ENCODE results near the gene RYR2. TPM values are rescaled to one million over a fixed set of nuclear protein-coding genes. Genes with fewer than 3 reads are reported as not detected.

Gene RYR2
- total and polyA plus RNA-seq, 2 donors (not counting 1 experiment from before 2014, with no cell fraction given) = not detected

DNA sequence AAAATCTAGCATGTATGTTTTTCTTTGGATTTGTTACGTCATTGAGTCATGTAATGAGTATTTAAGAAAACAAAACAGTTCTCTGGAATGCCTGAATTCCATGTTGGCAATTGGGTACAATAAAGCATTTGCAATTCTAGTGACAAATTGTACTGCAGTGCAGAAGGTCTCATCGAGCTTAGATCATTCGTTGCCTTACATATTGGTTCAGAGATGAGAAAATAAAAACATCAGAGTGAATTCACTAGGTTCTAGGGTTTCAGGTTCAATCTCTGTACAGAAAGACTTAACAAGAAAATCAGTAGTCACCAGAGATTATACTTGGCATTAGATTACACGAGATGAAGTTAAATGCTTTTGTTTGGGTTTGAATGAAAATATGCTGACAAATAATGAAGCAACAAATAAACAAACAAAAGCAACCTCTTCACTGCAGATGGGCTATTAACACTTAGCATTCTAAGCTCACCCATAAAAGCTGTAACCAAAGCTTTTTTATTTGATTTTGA is 124.7 kb downstream of the RYR2 start:
- H4K20me1 ChIP-seq (ENCODE audit: control insufficient read depth, insufficient read depth, low read length, poor library complexity, severe bottlenecking) = no peaks in the 10 kb centered on the region
- no peaks in the 10 kb centered on the region for H3K27me3 ChIP-seq (replicated peaks in 1 of 4; ENCODE audit: control extremely low read depth in 1 of 4, control insufficient read depth in 3 of 4, insufficient read depth in 4 of 4, low read length in 3 of 4)
- H3K27me3 Mint-ChIP-seq = peaks cover 3% of the 10 kb centered on the region
- no peak overlapping the region for H3K4me3 Mint-ChIP-seq
- no peak overlapping the region for H3K9ac ChIP-seq (ENCODE audit: low read length)
- intact Hi-C loops (cut with micrococcal nuclease) = no loop called here
- TF ChIP-seq EZH2 (IDR thresholded peaks at IDR 0.05; ENCODE audit: borderline replicate concordance, insufficient read depth, low read depth, low read length, poor library complexity, severe bottlenecking) (no peak), CTCF (IDR thresholded peaks at IDR 0.05) (no peak)
- no peaks in the 10 kb centered on the region for H3K4me1 ChIP-seq (ENCODE audit: control insufficient read depth in 2 of 2, insufficient read depth in 2 of 2, low read length in 2 of 2)
- ATAC-seq (ENCODE audit: low read depth) (no peak), DNase-seq (no peak)
- no peaks in the 10 kb centered on the region for H3K79me2 ChIP-seq (ENCODE audit: control insufficient read depth, insufficient read depth, low read length)
- ChIA-PET CTCF (no interaction called here), POLR2A (no interaction called here)
- no peak overlapping the region for H3K4me2 ChIP-seq (replicated peaks; ENCODE audit: low read depth, low read length, poor library complexity, severe bottlenecking)
- H3K27ac Mint-ChIP-seq = no peak overlapping the region
- H3K36me3 ChIP-seq (replicated peaks in 1 of 2; ENCODE audit: control extremely low read depth in 1 of 2, control insufficient read depth in 1 of 2, extremely low read depth in 1 of 2, insufficient read depth in 2 of 2, low read length in 1 of 2) = no peaks in the 10 kb centered on the region
- 88% methylated on average over 2 of the region's 4 CpGs for WGBS (ENCODE audit: insufficient coverage)
- H3K4me3 ChIP-seq (ENCODE audit: control extremely low read depth in 1 of 5, extremely low read depth in 1 of 5, insufficient read depth in 1 of 5, low read depth in 2 of 5, low read length in 4 of 5) = no peak overlapping the region
- no peak overlapping the region for H2AFZ ChIP-seq (ENCODE audit: insufficient read depth, low read depth, low read length, poor library complexity, severe bottlenecking)
- H3K9me3 ChIP-seq (ENCODE audit: control extremely low read depth in 1 of 3, control insufficient read depth in 2 of 3, insufficient read depth in 1 of 3, low read length in 2 of 3) = no peaks in the 10 kb centered on the region
- H3K9me3 Mint-ChIP-seq (ENCODE audit: insufficient read depth) = no peaks in the 10 kb centered on the region
- H3K27ac ChIP-seq (ENCODE audit: low read length in 2 of 2) = no peak overlapping the region
- H3K4me1 Mint-ChIP-seq = no peaks in the 10 kb centered on the region

DNA sequence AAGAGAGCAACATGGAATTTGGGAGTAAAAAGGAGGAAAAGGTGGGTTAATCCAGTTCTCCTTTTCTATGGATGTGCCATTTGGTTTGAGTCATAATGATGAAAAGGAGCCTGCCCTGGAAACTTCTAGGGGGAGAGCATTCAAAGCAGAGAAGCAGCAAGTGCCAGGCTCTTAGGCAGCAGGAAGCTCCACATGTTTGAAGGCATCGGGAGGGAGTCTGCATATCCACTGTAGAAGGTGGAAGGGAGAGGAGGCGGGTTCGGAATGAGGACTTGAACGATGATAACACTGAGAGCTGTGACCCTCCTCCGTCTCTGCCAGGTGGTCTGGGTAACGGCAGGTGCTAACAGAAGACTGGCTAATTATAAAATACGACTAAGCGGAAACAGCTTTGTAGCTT is 128.2 kb downstream of the RYR2 start:
- H3K27me3 Mint-ChIP-seq = peaks cover 3% of the 10 kb centered on the region
- Histone ChIP-seq H2AFZ (ENCODE audit: insufficient read depth, low read depth, low read length, poor library complexity, severe bottlenecking) (no peak overlapping the region), H4K20me1 (ENCODE audit: control insufficient read depth, insufficient read depth, low read length, poor library complexity, severe bottlenecking) (no peaks in the 10 kb centered on the region), H3K27me3 (replicated peaks in 1 of 4; ENCODE audit: control extremely low read depth in 1 of 4, control insufficient read depth in 3 of 4, insufficient read depth in 4 of 4, low read length in 3 of 4) (no peaks in the 10 kb centered on the region), H3K9ac (ENCODE audit: low read length) (no peak overlapping the region), H3K4me2 (replicated peaks; ENCODE audit: low read depth, low read length, poor library complexity, severe bottlenecking) (no peak overlapping the region), H3K4me1 (ENCODE audit: control insufficient read depth in 2 of 2, insufficient read depth in 2 of 2, low read length in 2 of 2) (no peaks in the 10 kb centered on the region), H3K36me3 (replicated peaks in 1 of 2; ENCODE audit: control extremely low read depth in 1 of 2, control insufficient read depth in 1 of 2, extremely low read depth in 1 of 2, insufficient read depth in 2 of 2, low read length in 1 of 2) (no peaks in the 10 kb centered on the region), H3K79me2 (ENCODE audit: control insufficient read depth, insufficient read depth, low read length) (no peaks in the 10 kb centered on the region), H3K27ac (ENCODE audit: low read length in 2 of 2) (no peak overlapping the region), H3K9me3 (ENCODE audit: control extremely low read depth in 1 of 3, control insufficient read depth in 2 of 3, insufficient read depth in 1 of 3, low read length in 2 of 3) (no peaks in the 10 kb centered on the region), H3K4me3 (ENCODE audit: control extremely low read depth in 1 of 5, extremely low read depth in 1 of 5, insufficient read depth in 1 of 5, low read depth in 2 of 5, low read length in 4 of 5) (no peak overlapping the region)
- ATAC-seq (ENCODE audit: low read depth) = no peak
- no peak overlapping the region for H3K27ac Mint-ChIP-seq
- intact Hi-C loops (cut with micrococcal nuclease) = no loop called here
- H3K9me3 Mint-ChIP-seq (ENCODE audit: insufficient read depth) = peaks cover 2% of the 10 kb centered on the region
- no peak overlapping the region for H3K4me3 Mint-ChIP-seq
- WGBS (ENCODE audit: insufficient coverage) = 79% methylated on average over 2 of the region's 8 CpGs
- no peaks in the 10 kb centered on the region for H3K4me1 Mint-ChIP-seq
- CTCF ChIA-PET = no interaction called here
- POLR2A ChIA-PET = no interaction called here
- TF ChIP-seq EZH2 (IDR thresholded peaks at IDR 0.05; ENCODE audit: borderline replicate concordance, insufficient read depth, low read depth, low read length, poor library complexity, severe bottlenecking) = no peak
- TF ChIP-seq CTCF (IDR thresholded peaks at IDR 0.05) = no peak
- DNase-seq = no peak
